Measurements from ENCODE around the gene TJAP1.
A peak's percentile ranks its signal among the peaks of the same experiment; 100 is the strongest.
"Not testable (repeated sequence)": the region's sequence is repeated elsewhere in the genome, so short reads cannot be mapped to it uniquely, and the experiment has no call there.

TJAP1 gene

DNA sequence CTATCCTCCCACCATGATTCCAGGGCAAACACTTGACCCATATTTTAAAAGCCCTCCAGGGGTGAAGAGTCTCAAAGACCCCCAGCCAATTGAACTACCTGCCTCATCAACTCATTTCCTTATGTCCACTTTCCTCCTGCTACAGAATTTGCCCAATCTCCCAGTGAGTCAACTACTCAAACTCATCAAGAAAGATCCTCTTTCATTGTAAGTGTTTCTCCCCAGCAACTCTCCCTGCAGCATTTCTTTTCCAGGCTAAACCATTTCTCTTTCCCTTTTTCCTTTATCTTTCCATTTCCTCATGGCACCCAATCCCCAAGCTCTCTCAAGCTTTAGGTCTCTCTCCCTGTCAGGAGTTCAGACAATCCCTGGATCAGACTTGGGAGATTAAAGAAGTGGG, 23.5 kb upstream of the TJAP1 start:
- DNase-seq: no peak

- DNase-seq: peak; percentile 67
These were observed 23.1 kb upstream of the TJAP1 start for GRCh38 chr6:43454290-43454695.

DNA sequence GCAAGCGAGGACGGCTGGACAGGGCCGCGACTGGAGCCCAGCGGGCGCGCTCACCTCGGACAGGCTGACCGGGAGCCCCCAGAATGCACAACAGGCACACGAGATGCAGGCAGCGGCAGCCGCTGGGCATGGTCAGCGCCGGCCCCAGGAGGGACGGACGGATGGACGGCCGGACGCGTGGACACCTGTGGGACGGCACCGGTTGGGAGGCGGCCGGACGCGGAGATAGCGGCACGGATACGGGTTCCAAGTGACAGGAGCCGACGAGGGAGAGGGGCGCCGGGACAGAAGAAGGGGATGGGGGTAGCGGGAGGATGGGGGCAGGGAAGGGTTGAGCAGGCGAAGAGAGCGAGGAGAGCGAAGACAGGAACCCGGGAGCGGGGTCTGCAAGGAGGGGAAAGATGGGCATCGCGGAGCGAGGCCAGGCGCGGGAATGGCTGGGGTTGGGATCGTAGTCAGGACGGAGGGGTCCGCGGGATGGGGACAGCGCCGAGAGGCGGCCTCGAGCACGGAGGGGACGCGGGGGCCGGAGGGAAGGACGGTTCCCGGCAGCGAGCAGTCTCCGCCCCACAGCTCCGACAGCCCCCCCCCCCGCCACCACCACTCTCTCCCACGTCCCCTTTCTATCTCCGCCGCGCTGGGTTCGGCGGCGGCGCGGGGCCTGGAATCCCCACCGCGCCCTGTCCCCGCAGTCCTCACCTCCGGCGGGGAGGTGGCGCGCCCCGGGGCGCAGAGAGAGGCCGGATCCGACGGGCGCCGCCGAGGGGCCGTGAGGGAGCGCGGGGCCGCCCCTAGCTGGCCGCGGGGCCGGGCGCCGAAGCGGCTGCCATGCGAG, 22.5 kb upstream of the TJAP1 start:
- peak; percentile 33 for DNase-seq

GRCh38 chr6:43455531-43456428, 21.6 kb upstream of the TJAP1 start, which contains the start of gene DLK2:
Gene DLK2 (minus strand): TSS chr6:43455548. CDS start chr6:43454825, 723 bp downstream.
- peak; percentile 50 for DNase-seq

- no peak for DNase-seq
These were observed 19.7 kb upstream of the TJAP1 start for GRCh38 chr6:43457643-43458042.

DNA sequence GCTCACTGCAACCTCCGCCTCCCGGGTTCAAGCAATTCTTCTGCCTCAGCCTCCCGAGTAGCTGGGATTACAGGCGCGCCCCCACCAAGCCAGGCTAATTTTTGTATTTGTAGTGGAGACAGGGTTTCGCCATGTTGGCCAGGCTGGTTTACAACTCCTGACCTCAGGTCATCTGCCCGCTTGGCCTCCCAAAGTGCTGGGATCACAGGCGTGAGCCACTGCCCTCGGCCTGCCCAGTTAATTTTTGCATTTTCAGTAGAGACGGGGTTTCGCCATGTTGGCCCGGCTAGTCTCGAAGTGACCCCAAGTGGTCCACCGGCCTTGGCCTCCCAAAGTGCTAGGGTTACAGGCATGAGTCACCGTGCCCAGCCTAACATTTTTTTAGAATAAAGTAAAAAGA, 19.2 kb upstream of the TJAP1 start:
- not testable (repeated sequence) for DNase-seq

GRCh38 chr6:43459535-43459934, 17.8 kb upstream of the TJAP1 start:
- no peak for DNase-seq

DNA sequence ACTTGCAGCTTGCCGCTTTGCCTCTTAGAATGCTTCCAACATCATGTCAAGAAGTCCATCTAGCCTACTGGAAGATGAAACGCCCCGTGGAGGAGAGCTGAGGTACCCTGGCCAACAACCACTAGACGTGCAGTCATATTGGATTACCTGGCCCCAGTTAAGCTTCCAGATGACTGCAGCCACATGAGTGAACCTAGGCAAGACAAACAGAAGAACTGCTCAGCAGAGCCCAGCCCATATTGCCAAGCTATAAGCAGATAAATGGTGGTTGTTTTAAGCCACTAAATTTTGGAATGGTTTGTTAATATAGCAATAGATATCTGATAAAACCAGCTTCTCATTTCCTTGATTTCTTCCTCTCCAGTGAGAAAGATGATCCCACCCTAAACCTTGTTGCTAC, 17.3 kb upstream of the TJAP1 start:
- DNase-seq: no peak

- DNase-seq: no peak
These were observed 15.4 kb upstream of the TJAP1 start for GRCh38 chr6:43461936-43462335.

DNA sequence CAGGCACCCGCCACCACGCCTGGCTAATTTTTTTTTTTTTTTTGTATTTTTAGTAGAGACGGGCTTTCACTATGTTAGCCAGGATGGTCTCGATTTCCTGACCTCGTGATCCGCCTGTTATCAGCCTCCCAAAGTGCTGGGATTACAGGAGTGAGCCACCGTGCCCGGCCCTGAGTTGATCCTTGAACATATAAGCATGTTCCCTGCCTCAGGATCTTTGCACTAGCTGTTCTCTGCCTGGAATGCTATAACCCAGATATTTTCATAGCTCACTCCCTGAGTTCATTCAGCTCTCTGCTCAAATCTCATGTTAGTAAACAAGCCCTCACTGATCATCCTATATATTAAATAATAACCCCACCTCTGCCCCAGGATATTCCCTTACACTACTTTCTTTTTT, 13.0 kb upstream of the TJAP1 start:
- no peak for DNase-seq

DNA sequence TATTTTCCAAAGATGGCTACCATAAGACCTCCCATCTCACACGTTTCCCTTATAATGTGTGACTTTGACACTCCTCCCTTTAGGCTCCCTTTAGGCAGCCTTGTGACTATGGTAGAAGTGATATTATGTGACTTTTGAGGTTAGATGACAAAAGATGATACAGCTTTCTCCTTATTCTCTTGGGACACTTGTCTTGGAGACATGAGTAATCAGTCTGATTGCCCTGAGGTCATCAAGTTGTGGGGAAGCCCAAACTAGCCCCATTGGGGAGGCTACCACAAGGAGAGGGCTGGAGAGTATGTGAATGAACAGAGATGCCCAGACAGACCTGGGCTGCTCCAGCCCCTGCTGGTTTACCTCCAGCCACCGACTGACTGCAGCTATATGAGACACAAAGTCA, 11.4 kb upstream of the TJAP1 start:
- no peak for DNase-seq

- DNase-seq: not testable (repeated sequence)
These were observed 10.1 kb upstream of the TJAP1 start for GRCh38 chr6:43467265-43467664.

DNA sequence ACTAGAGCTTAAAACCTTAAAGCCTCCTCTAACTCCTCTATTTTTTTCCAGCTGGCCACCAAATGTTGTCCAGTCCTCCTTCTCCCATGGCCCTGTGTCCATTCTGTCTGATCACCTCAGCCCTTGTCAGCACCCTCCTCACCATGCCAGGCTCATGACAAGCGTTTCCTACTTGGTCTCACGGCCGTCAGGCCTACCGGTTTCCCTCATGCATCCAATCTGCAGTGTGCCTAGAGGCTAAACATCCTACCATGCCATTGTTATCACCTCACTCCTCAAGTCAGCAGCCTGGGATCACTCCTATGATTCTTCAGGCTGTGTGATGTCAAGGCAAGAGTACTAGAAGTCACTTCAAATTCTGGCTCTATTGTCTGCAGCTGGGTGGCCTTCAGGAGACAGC, 9.6 kb upstream of the TJAP1 start:
- no peak for DNase-seq

DNA sequence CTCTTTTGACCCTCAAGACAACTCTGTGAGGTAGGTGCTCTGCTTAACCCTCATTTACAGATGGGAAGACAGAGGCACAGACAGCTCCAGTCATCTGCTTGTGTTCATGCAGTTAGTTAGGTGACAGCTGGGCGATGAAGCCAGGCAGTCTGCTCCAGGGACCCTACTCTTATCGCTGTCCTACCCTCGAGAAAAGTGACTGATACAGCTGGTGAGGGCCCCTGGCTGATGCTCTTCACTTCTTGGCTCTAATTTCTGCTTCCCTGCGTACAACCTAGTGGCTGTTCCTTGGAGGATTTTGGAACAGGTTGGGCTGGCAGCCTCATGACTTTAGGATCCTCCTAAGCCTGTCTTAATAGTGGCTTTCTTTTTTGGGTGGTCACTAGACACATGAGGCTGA, 9.1 kb upstream of the TJAP1 start:
- no peak for DNase-seq

DNA sequence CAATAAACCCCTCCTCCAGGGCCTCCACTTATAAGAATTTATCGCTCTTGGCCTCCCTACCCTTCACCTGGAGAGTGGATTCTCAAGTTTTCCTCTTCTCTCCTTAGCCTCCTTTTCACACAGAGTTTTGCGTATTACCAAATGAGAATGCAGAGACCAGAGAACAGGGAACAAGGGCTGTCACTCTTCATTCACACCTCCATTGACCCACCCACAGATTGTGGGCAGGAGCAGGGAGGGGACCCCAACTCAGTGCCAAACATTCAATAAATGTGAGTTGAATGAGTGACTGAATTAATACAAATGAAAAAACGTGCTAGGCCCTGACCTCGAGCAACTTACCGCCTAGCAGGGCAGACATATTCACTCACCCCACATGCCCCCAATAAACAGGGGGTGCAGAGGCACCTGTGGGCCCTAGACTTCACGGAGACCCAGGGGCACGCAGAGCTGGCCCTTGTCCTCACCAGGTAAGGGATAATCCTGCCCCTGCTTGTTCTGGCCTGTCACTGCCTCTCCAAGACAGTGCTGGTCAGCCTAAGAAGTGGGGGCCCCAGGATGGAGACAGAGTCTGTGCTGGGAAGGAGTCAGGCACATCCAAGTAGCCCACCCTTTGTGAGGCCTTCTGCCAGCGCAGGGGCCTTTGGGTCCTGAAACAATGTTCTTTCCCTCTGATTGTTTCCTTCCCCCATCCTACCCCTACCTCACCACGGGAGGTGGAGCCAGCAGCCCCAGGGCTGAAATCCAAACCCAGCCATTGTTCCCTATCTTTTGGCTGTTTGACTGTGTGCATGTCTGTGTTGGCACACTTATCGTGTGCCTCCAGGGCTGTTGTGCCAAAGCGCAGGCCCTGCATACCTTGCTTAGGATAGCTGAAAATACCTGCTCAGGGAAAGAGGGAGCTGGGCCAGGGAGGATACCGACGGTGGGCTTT, 8.4 kb upstream of the TJAP1 start:
- no peak for DNase-seq

DNA sequence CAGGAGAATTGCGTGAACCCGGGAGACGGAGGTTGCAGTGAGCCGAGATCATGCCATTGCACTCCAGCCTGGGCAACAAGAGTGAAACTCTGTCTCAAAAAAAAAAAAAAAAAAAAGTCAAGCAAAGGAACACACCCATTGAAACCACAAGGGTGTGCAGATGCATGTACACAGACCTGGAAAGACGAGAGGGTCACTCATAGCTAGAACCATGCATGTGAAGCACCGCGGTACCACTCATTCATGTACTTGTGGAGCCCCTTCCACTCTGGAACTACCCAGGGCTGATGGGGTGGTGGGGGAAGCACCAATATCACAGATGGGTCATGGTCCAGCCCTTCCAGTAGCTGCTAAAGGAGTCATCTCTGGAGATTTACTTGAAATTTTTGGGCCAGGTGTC, 7.4 kb upstream of the TJAP1 start:
- DNase-seq: no peak

DNA sequence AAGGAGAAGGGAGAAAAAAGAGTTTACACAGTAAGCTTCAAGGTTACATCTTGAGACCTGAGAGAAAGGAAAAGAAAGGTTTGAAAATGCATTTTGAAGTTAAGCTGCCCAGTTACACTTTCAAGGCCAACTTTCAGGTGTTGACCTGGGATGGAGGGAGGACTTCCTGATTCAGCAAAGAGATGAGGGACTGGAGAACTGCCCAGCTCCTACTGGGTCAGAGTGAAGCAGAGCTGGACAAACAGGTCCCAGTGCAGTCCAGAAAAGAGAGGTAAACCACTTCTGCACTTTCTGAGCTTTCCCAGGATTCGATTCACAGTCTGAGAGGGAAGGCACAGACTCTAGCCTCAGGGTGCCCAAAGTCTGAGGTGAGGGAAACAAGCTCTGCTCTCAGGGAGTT, 6.0 kb upstream of the TJAP1 start:
- no peak for DNase-seq

GRCh38 chr6:43472515-43472914, 4.9 kb upstream of the TJAP1 start:
- no peak for DNase-seq

GRCh38 chr6:43475516-43475915, 1.9 kb upstream of the TJAP1 start:
- no peak for DNase-seq

DNA sequence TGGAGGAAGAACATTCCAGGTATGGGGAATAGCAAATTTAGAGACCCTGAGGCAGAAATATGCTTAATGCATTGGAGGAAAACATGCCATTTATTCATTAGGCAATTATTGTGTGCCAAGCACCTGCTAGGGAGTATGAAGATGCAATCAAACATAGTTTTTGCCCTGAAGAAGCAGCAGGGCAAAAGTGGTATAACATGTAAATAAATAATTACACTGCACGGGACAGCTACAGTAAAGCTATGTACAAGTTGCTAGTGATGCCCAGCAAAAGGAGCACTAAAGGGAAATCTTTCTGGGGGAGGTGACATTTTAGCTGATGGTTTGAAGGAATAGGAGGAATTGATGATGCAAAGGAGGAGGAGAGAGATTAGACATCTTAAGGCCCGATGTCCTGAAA, 624 bp upstream of the TJAP1 start:
- DNase-seq: no peak

DNA sequence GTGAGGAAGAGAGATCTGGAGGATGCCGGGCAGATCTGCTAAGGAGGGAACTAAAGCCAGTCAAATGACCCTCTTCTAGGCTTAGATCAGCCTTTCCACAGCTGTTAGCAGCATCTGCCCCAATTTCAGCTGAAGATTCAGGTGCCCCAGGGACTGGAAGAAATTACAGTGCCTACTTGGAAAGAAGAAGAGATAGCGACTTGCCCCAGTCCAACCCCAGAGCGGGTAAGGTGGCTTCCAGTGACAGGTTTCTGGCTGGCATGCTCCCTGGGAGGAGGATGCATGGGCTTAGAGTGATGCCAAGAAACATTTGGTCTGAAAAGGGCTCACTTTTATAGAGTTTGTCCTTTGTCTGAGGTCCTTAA, 620 bp downstream of the TJAP1 start:
- DNase-seq: peak; percentile 12

DNA sequence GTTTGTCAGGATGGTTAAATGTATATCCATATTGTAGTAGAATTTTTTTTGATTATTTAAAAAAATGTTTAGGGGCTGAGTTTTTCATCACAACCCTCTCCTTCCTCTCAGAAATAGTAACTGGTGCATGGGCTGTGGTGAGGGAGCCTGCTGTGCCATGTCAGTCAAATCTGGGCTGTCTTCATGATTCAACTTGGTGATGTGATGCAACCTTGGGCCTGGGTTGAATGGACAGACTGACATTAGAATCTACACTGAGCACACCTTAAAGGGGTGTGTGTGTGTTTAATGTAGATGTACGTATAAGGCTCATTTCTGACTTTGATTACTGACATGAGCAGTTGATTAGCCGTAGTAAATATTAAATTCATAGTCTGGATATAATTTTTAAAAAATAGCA, 3.7 kb downstream of the TJAP1 start:
- DNase-seq: no peak

Measured in CD4-positive, alpha-beta T cell treated with Interleukin-12 subunit alpha and Interleukin-12 subunit beta, for 1 hour (primary cell).